Measurements from ENCODE around the gene KMT5B. TPM values are rescaled to one million over a fixed set of nuclear protein-coding genes. Genes with fewer than 3 reads are reported as not detected.
A peak's percentile ranks its signal among the peaks of the same experiment; 100 is the strongest.

Gene KMT5B
- total and polyA plus RNA-seq, 7 donors = 20.8 to 45.7 (median 38.7) TPM

DNA sequence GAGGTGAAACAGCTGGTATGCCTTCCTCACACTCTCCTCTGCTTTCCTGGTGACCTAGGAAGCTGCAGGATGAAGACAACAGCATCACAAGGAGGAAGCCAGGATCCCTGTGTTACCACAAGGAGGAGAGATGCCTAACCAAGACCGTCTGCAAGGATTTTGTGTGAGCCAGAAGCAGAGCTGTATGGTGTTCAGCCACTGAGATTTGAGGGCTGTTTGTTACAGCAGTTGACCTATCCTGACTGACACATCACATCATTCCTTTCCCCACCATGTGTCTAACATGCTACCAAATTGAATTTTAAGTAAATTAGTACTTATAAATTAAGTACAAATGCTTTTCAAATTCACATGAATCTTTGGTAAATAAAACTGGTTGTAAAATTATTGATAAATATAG lies 83.0 kb downstream of the KMT5B start:
- intact Hi-C loops (cut with DNase I) = no loop called here
- TF ChIP-seq, protein P1, sequence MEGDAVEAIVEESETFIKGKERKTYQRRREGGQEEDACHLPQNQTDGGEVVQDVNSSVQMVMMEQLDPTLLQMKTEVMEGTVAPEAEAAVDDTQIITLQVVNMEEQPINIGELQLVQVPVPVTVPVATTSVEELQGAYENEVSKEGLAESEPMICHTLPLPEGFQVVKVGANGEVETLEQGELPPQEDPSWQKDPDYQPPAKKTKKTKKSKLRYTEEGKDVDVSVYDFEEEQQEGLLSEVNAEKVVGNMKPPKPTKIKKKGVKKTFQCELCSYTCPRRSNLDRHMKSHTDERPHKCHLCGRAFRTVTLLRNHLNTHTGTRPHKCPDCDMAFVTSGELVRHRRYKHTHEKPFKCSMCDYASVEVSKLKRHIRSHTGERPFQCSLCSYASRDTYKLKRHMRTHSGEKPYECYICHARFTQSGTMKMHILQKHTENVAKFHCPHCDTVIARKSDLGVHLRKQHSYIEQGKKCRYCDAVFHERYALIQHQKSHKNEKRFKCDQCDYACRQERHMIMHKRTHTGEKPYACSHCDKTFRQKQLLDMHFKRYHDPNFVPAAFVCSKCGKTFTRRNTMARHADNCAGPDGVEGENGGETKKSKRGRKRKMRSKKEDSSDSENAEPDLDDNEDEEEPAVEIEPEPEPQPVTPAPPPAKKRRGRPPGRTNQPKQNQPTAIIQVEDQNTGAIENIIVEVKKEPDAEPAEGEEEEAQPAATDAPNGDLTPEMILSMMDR (IDR thresholded peaks at IDR 0.05) = no peak
- TF ChIP-seq EP300 (IDR thresholded peaks at IDR 0.05) (no peak), POLR2A (IDR thresholded peaks at IDR 0.05) (no peak), POLR2AphosphoS5 (IDR thresholded peaks at IDR 0.05) (no peak)

DNA sequence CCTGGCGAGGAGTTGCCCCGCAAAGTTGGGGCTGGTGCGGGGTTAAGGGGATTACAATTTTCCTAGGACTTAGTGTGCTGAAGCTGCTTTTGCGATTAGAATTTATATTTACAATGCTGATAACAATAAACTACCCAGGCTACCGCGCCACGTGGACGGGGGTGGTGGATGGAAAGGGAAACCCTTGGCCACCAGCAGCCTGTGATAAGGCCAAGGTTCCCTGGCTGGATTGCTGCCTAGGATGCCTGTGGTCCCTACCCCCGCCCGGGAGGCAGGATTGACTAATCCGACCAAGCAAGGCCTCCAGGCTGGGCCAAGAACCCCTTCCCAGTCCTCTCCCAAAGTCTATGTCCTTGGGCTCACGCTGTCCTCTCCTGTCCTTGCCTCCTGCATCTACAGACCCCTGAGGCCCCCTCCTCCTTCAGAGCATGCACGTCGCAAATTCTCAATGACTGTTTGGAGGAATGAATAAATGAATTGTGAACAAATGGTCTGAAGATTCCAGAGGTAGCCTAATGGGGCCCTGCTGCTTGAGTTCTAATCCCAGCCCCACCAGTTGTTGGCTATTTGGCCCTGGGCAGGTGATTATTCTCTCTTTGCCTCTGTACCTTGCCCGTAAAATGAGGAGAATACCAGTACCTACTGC lies 84.3 kb downstream of the KMT5B start:
- intact Hi-C loops (cut with DNase I) = no loop called here

More for the DNA sequence above, 83.0 kb downstream of the KMT5B start:
- H3K4me3 ChIP-seq = no peak overlapping the region
- H3K27me3 ChIP-seq = no peaks in the 10 kb centered on the region
- H3K27ac ChIP-seq = no peak overlapping the region
- no peaks in the 10 kb centered on the region for H3K36me3 ChIP-seq
- peaks cover 0 to 18% (median 16%) of the 10 kb centered on the region in 4 donors for H3K4me1 ChIP-seq
- no peak for DNase-seq
- WGBS, 2 donors = 86 to 88% methylated on average over 1 of the region's 1 CpG
- no peaks in the 10 kb centered on the region for H3K9me3 ChIP-seq

DNA sequence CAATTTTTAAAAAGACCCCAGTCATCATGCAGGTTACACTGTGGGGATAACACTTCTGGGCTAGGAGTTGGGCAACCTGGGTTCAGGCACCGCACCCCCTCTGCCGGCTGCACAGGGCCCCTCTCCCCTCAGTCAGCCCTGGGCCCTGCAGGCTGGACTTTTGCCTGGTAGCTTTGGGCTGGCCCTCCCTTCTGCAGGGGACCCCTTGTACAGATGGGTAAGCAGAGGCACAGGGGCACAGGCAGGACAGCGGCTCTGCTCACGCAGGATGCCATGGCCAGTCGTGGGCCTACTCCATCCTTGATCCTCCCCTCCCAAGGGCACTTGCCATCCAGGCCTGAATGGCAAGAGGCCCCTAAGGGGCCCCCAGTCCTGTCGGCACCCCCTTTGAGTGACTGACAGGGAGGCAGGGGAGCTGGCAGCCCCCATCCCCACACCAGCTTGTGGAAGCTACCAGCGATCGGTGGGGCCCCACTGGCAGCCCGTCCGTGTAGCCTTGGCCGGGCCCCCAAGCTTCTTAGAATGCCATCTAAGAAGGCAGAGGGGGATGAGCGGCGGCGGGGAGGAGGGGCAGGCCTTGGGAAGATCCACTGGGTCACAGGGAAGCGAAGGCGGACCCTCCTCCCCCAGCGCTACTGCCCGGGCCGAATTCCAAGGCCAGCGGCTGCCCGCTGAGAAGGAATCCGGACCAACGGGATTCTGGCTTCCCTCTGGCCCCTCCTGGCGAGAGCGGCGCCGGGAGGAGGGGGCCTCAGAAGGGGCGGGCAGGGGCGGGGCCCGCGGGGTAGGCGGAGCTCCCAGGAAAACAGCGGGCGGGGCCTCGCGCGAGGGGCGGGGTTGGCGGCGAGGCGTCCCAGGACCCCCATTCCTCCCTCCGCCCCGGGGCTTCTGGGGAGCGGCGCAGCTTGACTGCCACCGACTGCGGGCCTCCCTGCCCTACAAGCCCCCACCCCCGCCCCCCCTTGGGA lies 85.1 kb downstream of the KMT5B start:
- Histone ChIP-seq H3K27me3 (no peaks in the 10 kb centered on the region), H3K4me3 (peak overlapping the region; percentile 43 to 60 (median 54)), H3K9me3 (no peaks in the 10 kb centered on the region), H3K36me3 (no peaks in the 10 kb centered on the region), H3K27ac (peak overlapping the region; percentile 84 to 87 (median 86)), H3K4me1 (peaks cover 0 to 20% (median 17%) of the 10 kb centered on the region in 4 donors)
- peak; percentile 78 for DNase-seq
- intact Hi-C loops (cut with DNase I) = no loop called here
- 16 to 17% methylated on average over 48 of the region's 48 CpGs for WGBS, 2 donors
- TF ChIP-seq POLR2AphosphoS5 (IDR thresholded peaks at IDR 0.05) = peak in 3 of 4 donors; percentile 45 to 54 (median 49)
- TF ChIP-seq EP300 (IDR thresholded peaks at IDR 0.05) = no peak
- TF ChIP-seq, protein P1 (IDR thresholded peaks at IDR 0.05) = no peak
- peak in 1 of 2 donors; percentile 14 for TF ChIP-seq POLR2A (IDR thresholded peaks at IDR 0.05)

More for the DNA sequence above, 84.3 kb downstream of the KMT5B start:
- Histone ChIP-seq H3K27me3 (no peaks in the 10 kb centered on the region), H3K36me3 (no peaks in the 10 kb centered on the region), H3K9me3 (no peaks in the 10 kb centered on the region), H3K27ac (peak overlapping the region; percentile 84 to 87 (median 86)), H3K4me3 (peak overlapping the region; percentile 43 to 60 (median 54)), H3K4me1 (peaks cover 0 to 18% (median 16%) of the 10 kb centered on the region in 4 donors)
- DNase-seq = peak; percentile 85
- WGBS, 2 donors = 24 to 31% methylated on average over 15 of the region's 15 CpGs
- TF ChIP-seq POLR2AphosphoS5 (IDR thresholded peaks at IDR 0.05) (peak in 1 of 4 donors; percentile 27), POLR2A (IDR thresholded peaks at IDR 0.05) (no peak)

DNA sequence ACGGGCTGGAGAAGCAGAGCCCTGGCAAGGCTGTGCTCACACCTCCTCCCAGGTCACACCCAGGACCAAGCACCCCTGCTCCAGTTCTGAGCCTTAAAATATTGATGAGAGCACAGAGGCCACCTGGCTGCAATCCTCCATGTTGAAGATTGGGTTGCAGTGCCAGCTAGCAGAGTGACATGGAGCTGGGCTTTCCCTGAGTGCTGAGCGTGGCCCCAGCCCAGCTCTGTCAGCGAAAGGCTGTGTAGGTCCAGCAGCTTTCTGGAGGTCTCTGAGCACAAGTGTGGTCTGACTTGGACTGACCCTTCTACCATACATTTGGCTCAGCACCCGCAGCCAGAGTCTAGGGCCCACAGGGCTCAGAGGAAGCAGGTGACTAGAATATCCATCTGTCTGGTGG lies 87.9 kb downstream of the KMT5B start:
- no peak for TF ChIP-seq POLR2AphosphoS5 (IDR thresholded peaks at IDR 0.05)
- TF ChIP-seq POLR2A (IDR thresholded peaks at IDR 0.05) = no peak
- TF ChIP-seq EP300 (IDR thresholded peaks at IDR 0.05) = no peak
- TF ChIP-seq, protein P1 (IDR thresholded peaks at IDR 0.05) = no peak
- Histone ChIP-seq H3K27me3 (no peaks in the 10 kb centered on the region), H3K9me3 (no peaks in the 10 kb centered on the region), H3K4me1 (peaks cover 0 to 34% (median 29%) of the 10 kb centered on the region in 4 donors), H3K36me3 (no peaks in the 10 kb centered on the region), H3K27ac (no peak overlapping the region), H3K4me3 (no peak overlapping the region)
- no peak for DNase-seq
- intact Hi-C loops (cut with DNase I) = no loop called here
- 61 to 80% methylated on average over 4 of the region's 4 CpGs for WGBS, 2 donors

Data from sigmoid colon (tissue), 7 donors.